Vagina (tissue), 1 donor: ENCODE results near the gene EPC1. TPM values are rescaled to one million over a fixed set of nuclear protein-coding genes. Genes with fewer than 3 reads are reported as not detected.

Experiments used
- small RNA-seq: library from RNA; depleted of rRNA; stranded (forward); fragments of <200 nt; gene quantifications from one replicate; pipeline ENCODE3, GENCODE V24; 2016
- total RNA-seq: library from RNA; depleted of rRNA; stranded (reverse); fragments of >200 nt; gene quantifications from one replicate; pipeline ENCODE4 v1.2.3, GENCODE V29; 2016

Gene EPC1
- total RNA-seq, 1 donor from 2014 or later: 54.5 TPM

Small RNA genes lying within 50 kb of the gene (small RNA-seq; reads per million reads assigned to genes)
- not detected for gene RNU6-1244P

Other genes with a start within 250 kb of the EPC1 start
- gene CCDC7, start 99.0 kb upstream of the EPC1 start, total RNA-seq: 22.8 TPM